Urinary bladder (tissue), 4 donors: Measurements from ENCODE around the gene MRTO4. TPM values are rescaled to one million over a fixed set of nuclear protein-coding genes. Genes with fewer than 3 reads are reported as not detected.

Experiments used
- DNase-seq: peaks from one replicate; pipeline ENCODE4 v3.0.0-alpha.2; 2015; ENCODE audit errors: extremely low spot score
- H3K27ac ChIP-seq: one replicate; pipeline ENCODE4 v1.5.1; 2013; ENCODE audit warnings: low read depth, mild to moderate bottlenecking, moderate library complexity
- H3K36me3 ChIP-seq: one replicate; pipeline ENCODE4 v1.6.1; 2013; ENCODE audit warnings: mild to moderate bottlenecking, moderate library complexity; ENCODE audit not compliant: insufficient read depth
- H3K4me1 ChIP-seq: one replicate; pipeline ENCODE4 v1.6.1; 2013; ENCODE audit warnings: mild to moderate bottlenecking, moderate library complexity; ENCODE audit not compliant: insufficient read depth
- H3K4me3 ChIP-seq: one replicate; pipeline ENCODE4 v1.5.1; 2013; ENCODE audit warnings: low read depth, low read length
- WGBS: extraction: QIAGEN DNeasy Blood & Tissue Kit; methylation state at CpG from one replicate; pipeline ENCODE4 v1.1.7; 2013; 5-methylcytosine and 5-hydroxymethylcytosine counted together
- polyA plus RNA-seq: library from polyadenylated mRNA; stranded (reverse); fragments of 200-250 nt; gene quantifications from one replicate; pipeline ENCODE4 v1.2.3, GENCODE V29; 2013
- total RNA-seq: library from RNA; depleted of rRNA; stranded (reverse); fragments of >200 nt; gene quantifications from one replicate; pipeline ENCODE4 v1.2.3, GENCODE V29; 2014
- donor health status: healthy with polysubstance abuse.
- donor health status: healthy.

The MRTO4 gene
- 13.5 TPM for total RNA-seq
- 22.0 TPM for polyA plus RNA-seq

DNA sequence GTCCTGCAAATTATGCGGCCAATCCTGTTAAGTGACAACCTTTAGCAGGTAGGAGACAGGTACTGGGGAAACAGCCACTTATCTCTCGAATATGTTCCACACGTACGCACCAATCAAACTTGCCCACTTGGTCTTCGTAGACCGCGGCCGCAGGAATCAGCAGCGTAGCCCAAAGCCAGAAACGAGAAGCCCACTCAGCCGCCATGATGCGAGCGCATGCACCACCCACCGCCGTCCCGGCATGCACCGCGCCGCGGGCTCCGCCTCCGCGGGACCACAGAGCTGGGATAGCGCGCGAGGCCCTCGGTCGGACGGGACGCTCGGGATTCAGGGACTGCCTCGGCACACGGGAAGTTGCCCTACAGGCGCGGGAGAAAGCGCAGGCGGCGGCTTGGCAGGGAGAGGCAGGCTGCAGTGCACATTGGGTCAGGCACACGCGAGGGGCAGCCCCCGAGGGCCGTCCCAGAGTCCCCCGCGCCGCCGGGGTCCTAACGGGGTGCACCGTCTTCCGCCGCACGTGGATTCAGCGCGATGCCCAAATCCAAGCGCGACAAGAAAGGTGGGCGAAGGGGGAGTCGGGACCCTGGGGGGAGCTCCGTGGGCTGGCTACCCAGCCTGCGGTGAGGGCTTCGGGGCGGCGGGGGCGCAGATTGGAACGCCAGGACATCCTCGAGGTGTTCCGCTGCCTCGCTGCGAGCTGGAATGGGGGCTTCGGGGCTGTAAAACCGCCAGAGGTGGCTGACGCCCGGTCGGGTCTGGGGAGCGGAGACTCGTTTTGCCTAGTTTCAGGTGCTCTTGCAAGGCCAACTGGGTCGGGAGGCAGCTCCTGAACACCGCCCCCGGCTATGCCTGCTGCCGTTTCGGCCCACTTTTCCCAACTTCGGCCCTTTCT, at the start of gene MRTO4, which contains the start of gene EMC1:
MRTO4 (plus strand) TSS at position 501 of the 892 bp plus-strand sequence; CDS start at position 532, 31 bp downstream.
EMC1 (minus strand) TSS at position 220 of the 892 bp plus-strand sequence; CDS start at position 205, 15 bp downstream.
- H3K36me3 ChIP-seq = no peaks in the 10 kb centered on the region
- H3K4me1 ChIP-seq = no peaks in the 10 kb centered on the region
- DNase-seq = peak; percentile 65
- H3K27ac ChIP-seq = peak within 1 kb of the TSS; percentile 97
- peak within 1 kb of the TSS; percentile 78 for H3K4me3 ChIP-seq
- WGBS = under 1% methylated on average over 81 of the region's 81 CpGs

GRCh38 chr1:19202396-19202795, 49.2 kb upstream of the MRTO4 start:
- no peak overlapping the region for H3K4me3 ChIP-seq
- no peak overlapping the region for H3K27ac ChIP-seq
- DNase-seq = no peak
- H3K36me3 ChIP-seq = peaks cover 2% of the 10 kb centered on the region
- WGBS = 29% methylated on average over 3 of the region's 3 CpGs
- no peaks in the 10 kb centered on the region for H3K4me1 ChIP-seq

GRCh38 chr1:19203440-19203839, 48.2 kb upstream of the MRTO4 start:
- Histone ChIP-seq H3K4me1 (no peaks in the 10 kb centered on the region), H3K4me3 (no peak overlapping the region), H3K36me3 (peaks cover 2% of the 10 kb centered on the region), H3K27ac (no peak overlapping the region)
- no peak for DNase-seq
- WGBS = 41% methylated on average over 2 of the region's 2 CpGs

GRCh38 chr1:19204446-19205266, 46.9 kb upstream of the MRTO4 start:
- WGBS = 79% methylated on average over 6 of the region's 6 CpGs
- no peak overlapping the region for H3K4me3 ChIP-seq
- H3K27ac ChIP-seq = no peak overlapping the region
- DNase-seq = no peak
- no peaks in the 10 kb centered on the region for H3K4me1 ChIP-seq
- H3K36me3 ChIP-seq = no peaks in the 10 kb centered on the region

DNA sequence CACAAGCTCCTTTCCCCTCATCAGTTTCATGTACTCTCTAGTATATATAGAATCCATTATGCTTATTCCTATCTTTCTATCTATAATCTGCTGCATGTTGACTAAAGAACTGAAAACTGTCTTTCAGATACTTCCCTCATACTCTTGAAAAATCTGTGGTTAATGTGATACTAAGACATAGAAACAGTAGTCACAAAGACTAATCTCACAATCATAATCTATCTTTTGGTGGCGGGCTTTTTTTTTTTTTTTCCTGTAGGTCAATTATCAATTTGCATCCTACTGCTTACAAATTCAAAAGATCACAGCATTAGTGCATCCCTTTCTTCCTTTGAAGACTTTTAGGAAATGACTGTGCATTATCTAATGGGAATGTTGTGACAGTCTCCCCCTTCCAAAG, 46.2 kb upstream of the MRTO4 start:
- Histone ChIP-seq H3K27ac (no peak overlapping the region), H3K4me3 (no peak overlapping the region), H3K4me1 (no peaks in the 10 kb centered on the region), H3K36me3 (no peaks in the 10 kb centered on the region)
- DNase-seq = no peak
- 69% methylated on average over 1 of the region's 1 CpG for WGBS

- H3K4me3 ChIP-seq = no peak overlapping the region
- no peak for DNase-seq
- H3K36me3 ChIP-seq = no peaks in the 10 kb centered on the region
- 23% methylated on average over 5 of the region's 5 CpGs for WGBS
- no peaks in the 10 kb centered on the region for H3K4me1 ChIP-seq
- no peak overlapping the region for H3K27ac ChIP-seq
Observed at GRCh38 chr1:19205845-19206244, 45.8 kb upstream of the MRTO4 start.

GRCh38 chr1:19206947-19207346, 44.7 kb upstream of the MRTO4 start:
- no peak for DNase-seq
- WGBS = 54% methylated on average over 3 of the region's 3 CpGs
- H3K36me3 ChIP-seq = no peaks in the 10 kb centered on the region
- H3K4me1 ChIP-seq = no peaks in the 10 kb centered on the region
- no peak overlapping the region for H3K4me3 ChIP-seq
- H3K27ac ChIP-seq = no peak overlapping the region

- no peak for DNase-seq
- Histone ChIP-seq H3K4me3 (peak overlapping the region; percentile 85), H3K4me1 (no peaks in the 10 kb centered on the region), H3K27ac (peak overlapping the region; percentile 66), H3K36me3 (no peaks in the 10 kb centered on the region)
- 8% methylated on average over 8 of the region's 8 CpGs for WGBS
Observed at GRCh38 chr1:19208710-19209438, 42.7 kb upstream of the MRTO4 start.

GRCh38 chr1:19209439-19209989, 42.1 kb upstream of the MRTO4 start:
- Histone ChIP-seq H3K4me1 (no peaks in the 10 kb centered on the region), H3K27ac (peak overlapping the region; percentile 95), H3K4me3 (peak overlapping the region; percentile 85), H3K36me3 (no peaks in the 10 kb centered on the region)
- DNase-seq = no peak
- under 1% methylated on average over 28 of the region's 28 CpGs for WGBS

DNA sequence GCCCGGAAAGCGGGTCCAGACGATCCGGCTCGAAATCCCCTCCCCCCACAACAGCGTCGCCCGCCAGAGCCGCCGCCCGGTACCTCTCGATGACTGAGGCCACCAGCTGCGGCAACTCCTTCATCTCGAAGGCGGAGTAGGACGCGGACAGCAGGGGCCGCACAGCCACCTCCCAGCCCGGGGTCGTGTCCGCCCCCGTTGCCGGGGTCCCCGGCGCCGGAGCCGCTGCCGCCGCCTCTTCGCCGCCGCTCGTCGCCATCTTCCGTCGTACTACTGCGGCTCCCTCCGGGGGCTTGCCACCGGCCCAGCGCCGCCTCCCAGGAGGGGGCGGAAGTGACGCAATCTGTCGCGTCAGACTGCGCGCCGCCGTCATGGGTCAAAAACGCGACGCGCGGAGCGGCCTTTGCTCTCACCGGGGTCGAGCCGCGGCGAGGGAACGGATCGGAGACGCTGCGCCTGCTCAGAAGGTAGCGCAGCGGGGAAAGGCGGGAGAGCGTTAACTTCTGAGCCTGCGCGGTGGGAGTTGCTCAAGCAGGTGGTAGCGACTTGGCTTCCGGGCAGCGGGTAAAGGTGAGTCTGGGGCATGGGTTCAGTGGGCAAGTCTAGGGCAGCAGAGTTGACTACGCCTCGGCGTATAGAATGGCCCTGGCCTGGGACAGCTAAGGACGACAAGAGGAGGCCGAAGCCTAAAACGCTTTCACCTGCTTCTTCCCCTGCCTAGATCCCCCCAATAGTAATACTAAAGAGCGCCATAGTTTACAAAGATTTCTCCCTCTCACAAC, 41.4 kb upstream of the MRTO4 start, which contains the start of gene UBR4:
UBR4 (minus strand) TSS at position 277 of the 782 bp plus-strand sequence; CDS start at position 259, 18 bp downstream.
- H3K4me3 ChIP-seq = peak within 1 kb of the TSS; percentile 85
- peak within 1 kb of the TSS; percentile 95 for H3K27ac ChIP-seq
- H3K36me3 ChIP-seq = no peaks in the 10 kb centered on the region
- no peaks in the 10 kb centered on the region for H3K4me1 ChIP-seq
- WGBS = under 1% methylated on average over 80 of the region's 80 CpGs
- peak; percentile 77 for DNase-seq

DNA sequence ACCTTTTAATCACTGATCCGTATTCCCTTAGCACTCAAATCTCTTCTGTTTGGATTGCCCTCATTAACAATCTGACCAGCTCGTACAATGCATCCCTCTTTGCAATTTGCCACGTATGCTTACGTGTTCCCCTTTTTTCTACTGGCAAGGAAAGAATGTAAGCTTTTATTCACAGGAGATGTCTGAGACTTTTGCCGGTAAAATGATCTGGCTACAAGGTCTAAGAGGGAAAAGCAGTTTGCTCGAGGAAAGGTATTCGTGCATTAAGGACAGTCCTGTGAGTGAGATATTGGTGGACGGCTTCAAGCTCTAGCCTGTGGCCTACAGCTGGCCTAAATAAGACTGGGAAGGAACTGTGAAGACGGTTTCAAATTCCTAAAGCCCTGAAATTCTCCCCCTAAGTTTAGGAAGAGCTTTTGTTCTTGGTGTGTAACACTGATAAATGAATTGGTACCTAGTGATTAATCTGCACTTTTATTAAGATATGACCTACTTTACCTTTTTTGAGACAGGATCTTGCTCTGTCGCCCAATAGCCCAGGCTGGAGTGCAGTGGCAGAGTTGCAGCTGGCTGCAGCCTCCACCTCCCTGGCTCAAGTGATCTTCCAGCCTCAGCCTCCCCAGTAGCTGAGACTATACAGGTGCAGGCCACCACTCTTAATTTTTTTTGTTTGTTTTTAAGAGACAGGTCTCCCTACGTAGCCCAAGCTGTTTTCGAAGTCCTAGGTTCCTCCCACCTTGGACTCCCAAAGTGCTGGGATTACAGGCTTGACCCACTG, 40.6 kb upstream of the MRTO4 start:
- peak overlapping the region; percentile 85 for H3K4me3 ChIP-seq
- H3K27ac ChIP-seq = peak overlapping the region; percentile 95
- no peaks in the 10 kb centered on the region for H3K36me3 ChIP-seq
- H3K4me1 ChIP-seq = no peaks in the 10 kb centered on the region
- no peak for DNase-seq
- WGBS = 18% methylated on average over 12 of the region's 12 CpGs

DNA sequence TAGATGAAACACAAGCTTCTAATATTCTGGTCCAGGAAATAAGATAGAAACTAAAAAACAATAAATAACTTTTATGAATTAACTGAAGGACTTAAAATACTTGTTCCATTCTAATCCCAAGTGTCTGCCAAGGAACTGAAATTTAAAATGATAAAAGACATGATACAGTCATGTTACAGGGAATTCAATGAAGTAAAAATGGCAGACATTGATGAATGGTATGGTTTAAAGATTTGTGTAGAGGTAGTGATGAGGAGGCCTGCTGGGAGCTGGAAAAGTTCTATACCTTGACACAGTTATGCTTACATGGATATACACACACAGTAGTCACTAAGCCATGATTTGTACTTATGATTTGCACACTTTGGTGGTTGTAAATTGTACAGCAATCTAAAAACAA, 39.4 kb upstream of the MRTO4 start:
- H3K4me1 ChIP-seq = no peaks in the 10 kb centered on the region
- DNase-seq = no peak
- no peak overlapping the region for H3K27ac ChIP-seq
- peaks cover 2% of the 10 kb centered on the region for H3K36me3 ChIP-seq
- no peak overlapping the region for H3K4me3 ChIP-seq
